Endothelial cell of umbilical vein (primary cell): Measurements from ENCODE around the gene CHI3L2. TPM values are rescaled to one million over a fixed set of nuclear protein-coding genes. Genes with fewer than 3 reads are reported as not detected.

ENCODE experiments used
- BruUV-seq: library from RNA; stranded (reverse); fragments of 400-500 nt; replicated peaks from 2 replicates; lab custom pipeline; 2021; lab: Mats Ljungman, UMichigan
- CTCF ChIA-PET: fragments of 300-600, 350-600 bp; sonication (Branson Sonifier 250); formaldehyde crosslinking; loops from one replicate; lab custom pipeline; 2021; ENCODE audit warnings: antibody characterized with exemption, inconsistent platforms; lab: Charles Lee
- POLR2A ChIA-PET: fragments of 300-600, 350-600 bp; sonication (Branson Sonifier 250); formaldehyde crosslinking; loops from one replicate; lab custom pipeline; 2021; ENCODE audit warnings: antibody characterized with exemption, inconsistent platforms; lab: Charles Lee
- DNase-seq: peaks from one replicate; pipeline ENCODE4 v3.0.0-alpha.2; 2011; ENCODE audit warnings: low read depth, low spot score
- FAIRE-seq: peaks from 2 replicates; lab custom pipeline; 2011; peaks lifted over from hg19 to GRCh38; lab: Jason Lieb, UNC
- H2AFZ ChIP-seq: 2 replicates; pipeline ENCODE4 v1.6.0; 2012; ENCODE audit warnings: low read depth, low read length, control low read depth, inconsistent platforms
- H3K27ac ChIP-seq: 2 replicates; pipeline ENCODE4 v1.5.1; 2011; ENCODE audit warnings: low read depth, mild to moderate bottlenecking, control low read depth, low read length, moderate library complexity; ENCODE audit not compliant: insufficient read depth
- H3K27me3 ChIP-seq, 2 experiments: 2 replicates each; pipeline versions ENCODE4 v1.6.0 to v1.6.1; 2011; ENCODE audit warnings: low read length in 2 of 2, mixed read lengths in 1 of 2; ENCODE audit not compliant: control insufficient read depth in 2 of 2, insufficient read depth in 2 of 2
- H3K36me3 ChIP-seq, 2 experiments: 2 replicates in 1 of 2; 3 replicates in 1 of 2; pipeline ENCODE4 v1.5.1; 2011; ENCODE audit warnings: low read length in 2 of 2, mild to moderate bottlenecking in 1 of 2, moderate library complexity in 1 of 2; ENCODE audit not compliant: control insufficient read depth in 2 of 2, insufficient read depth in 2 of 2; ENCODE audit errors: extremely low read depth in 1 of 2
- H3K4me1 ChIP-seq: 3 replicates; pipeline ENCODE4 v1.5.1; 2011; ENCODE audit warnings: mild to moderate bottlenecking, low read length; ENCODE audit not compliant: control insufficient read depth, insufficient read depth; ENCODE audit errors: extremely low read depth
- H3K4me2 ChIP-seq: 2 replicates; pipeline ENCODE4 v1.6.1; 2011; ENCODE audit warnings: low read length, control low read depth, mixed read lengths; ENCODE audit not compliant: insufficient read depth
- H3K4me3 ChIP-seq, 3 experiments: fragments of 200-600 bp in 1 of 3; sonication (generic), shearing (Covaris generic) in 1 of 3; replicated peaks in 1 of 3; 2 replicates each; pipeline ENCODE4 v1.5.1; 2011 to 2016; ENCODE audit warnings: control low read depth in 3 of 3, low read length in 3 of 3, mild to moderate bottlenecking in 2 of 3, inconsistent platforms in 1 of 3, low read depth in 1 of 3, moderate library complexity in 1 of 3; ENCODE audit not compliant: insufficient read depth in 1 of 3
- H3K79me2 ChIP-seq: 2 replicates; pipeline ENCODE4 v1.6.0; 2012; ENCODE audit warnings: low read length, inconsistent platforms; ENCODE audit not compliant: control insufficient read depth, insufficient read depth
- H3K9ac ChIP-seq: replicated peaks from 2 replicates; pipeline ENCODE3; 2011; ENCODE audit warnings: low read length, control low read depth; ENCODE audit not compliant: insufficient read depth; ENCODE audit errors: extremely low read depth
- H3K9me1 ChIP-seq: replicated peaks from 3 replicates; pipeline ENCODE4 v1.6.0; 2011; ENCODE audit warnings: mild to moderate bottlenecking, low read length; ENCODE audit not compliant: control insufficient read depth, insufficient read depth; ENCODE audit errors: extremely low read depth
- H3K9me3 ChIP-seq: replicated peaks from 2 replicates; pipeline ENCODE4 v1.5.1; 2012; ENCODE audit warnings: low read length, inconsistent platforms; ENCODE audit not compliant: control insufficient read depth, insufficient read depth
- H4K20me1 ChIP-seq: replicated peaks from 2 replicates; pipeline ENCODE3; 2011; ENCODE audit warnings: mild to moderate bottlenecking, low read length; ENCODE audit not compliant: control insufficient read depth, insufficient read depth; ENCODE audit errors: extremely low read depth
- CTCF ChIP-seq, 2 donors: IDR thresholded peaks; 1 replicate in 1 of 2; 2 replicates in 1 of 2; pipeline ENCODE4 v1.5.1; 2011; ENCODE audit warnings: low read length in 2 of 2, mild to moderate bottlenecking in 2 of 2, moderate library complexity in 2 of 2, control low read depth in 1 of 2, inconsistent platforms in 1 of 2, low read depth in 1 of 2; ENCODE audit not compliant: insufficient read depth in 1 of 2; ENCODE audit errors: extremely low read depth in 1 of 2
- EZH2 ChIP-seq: IDR thresholded peaks from 2 replicates; pipeline ENCODE4 v1.6.1; 2012; ENCODE audit warnings: borderline replicate concordance, low read depth, mild to moderate bottlenecking, moderate library complexity, low read length, inconsistent platforms; ENCODE audit not compliant: severe bottlenecking
- FOS ChIP-seq: IDR thresholded peaks from 2 replicates; pipeline ENCODE4 v1.6.1; 2011; ENCODE audit warnings: mild to moderate bottlenecking, low read length, moderate library complexity, borderline replicate concordance; ENCODE audit not compliant: insufficient read depth
- GATA2 ChIP-seq: IDR thresholded peaks from 2 replicates; pipeline ENCODE4 v1.7.0; 2011; ENCODE audit warnings: low read depth, mild to moderate bottlenecking, moderate library complexity, mixed read lengths, low read length; ENCODE audit not compliant: insufficient read length, insufficient read depth
- JUN ChIP-seq: IDR thresholded peaks from 2 replicates; pipeline ENCODE4 v1.6.1; 2011; ENCODE audit warnings: borderline replicate concordance, low read depth; ENCODE audit not compliant: insufficient read length, insufficient read depth
- MAX ChIP-seq: IDR thresholded peaks from 2 replicates; pipeline ENCODE4 v1.6.1; 2011; ENCODE audit not compliant: insufficient read depth, insufficient read length
- MYC ChIP-seq: IDR thresholded peaks from one replicate; pipeline ENCODE4 v1.6.1; 2011; ENCODE audit warnings: mild to moderate bottlenecking, low read depth, low read length
- POLR2A ChIP-seq: IDR thresholded peaks from 2 replicates; pipeline ENCODE4 v1.6.1; 2012; ENCODE audit warnings: low read depth, mild to moderate bottlenecking, control low read depth, low read length
- POLR2AphosphoS5 ChIP-seq: IDR thresholded peaks from 2 replicates; pipeline ENCODE4 v1.6.1; 2012; ENCODE audit warnings: low read depth, mild to moderate bottlenecking, control low read depth, low read length, moderate library complexity; ENCODE audit not compliant: insufficient read depth
- dilution Hi-C: fragments of 300-500 bp; cut with MboI; formaldehyde crosslinking; loops from one replicate; pipeline ENCODE4 v1.15.0; 2019; ENCODE audit warnings: low sequenced_read_pairs; ENCODE audit not compliant: extremely low pct_ligation_motif_present
- intact Hi-C: fragments of 100-400 bp; cut with micrococcal nuclease; formaldehyde crosslinking; loops from one replicate; pipeline ENCODE4 v1.10.0; 2022
- polyA plus RNA-seq, 4 experiments: library from polyadenylated mRNA; depleted of rRNA in 3 of 4; stranded (reverse) in 3 of 4; unstranded in 1 of 4; fragments of >200 nt; gene quantifications; 2 replicates each; pipeline versions ENCODE4 v1.2.1 to v1.2.3, GENCODE V29; 2011 to 2012; ENCODE audit warnings: missing spikeins in 1 of 4
- total RNA-seq: library from RNA; stranded (reverse); gene quantifications from 2 replicates; pipeline ENCODE4 v1.2.3, GENCODE V29; 2021

Gene CHI3L2
- total and polyA plus RNA-seq, 2 donors (not counting 3 experiments of a cell fraction or from before 2014, with no cell fraction given) = not detected

GRCh38 chr1:111225717-111226400 is 1.7 kb upstream of the CHI3L2 start:
- dilution Hi-C loops = no loop called here
- CTCF ChIA-PET = interaction anchor here (0.8 to 1.5 kb wide), 4 partner anchors 29 to 174 kb away, joined by 3 to 11 read pairs (median 4); no protein-coding TSS in a partner anchor

More at GRCh38 chr1:111225717-111226400, 1.7 kb upstream of the CHI3L2 start:
- H3K27me3 ChIP-seq = peaks cover 0 to 10% of the 10 kb centered on the region in 2 experiments
- H4K20me1 ChIP-seq = no peaks in the 10 kb centered on the region
- no peak overlapping the region for H3K9ac ChIP-seq
- no peaks in the 10 kb centered on the region for H3K9me3 ChIP-seq
- intact Hi-C loops = no loop called here
- BruUV-seq = no TSS peak
- POLR2A ChIA-PET = no interaction called here
- no peaks in the 10 kb centered on the region for H3K36me3 ChIP-seq
- no peaks in the 10 kb centered on the region for H3K9me1 ChIP-seq
- no peak for FAIRE-seq
- no peak for TF ChIP-seq CTCF (IDR thresholded peaks at IDR 0.05; ENCODE audit: extremely low read depth in 1 of 2, insufficient read depth in 1 of 2, low read depth in 1 of 2, low read length in 2 of 2)
- TF ChIP-seq FOS = no peak
- no peak for TF ChIP-seq EZH2
- no peak for TF ChIP-seq POLR2AphosphoS5
- no peak for TF ChIP-seq MYC
- no peak for TF ChIP-seq MAX
- TF ChIP-seq GATA2 = no peak
- no peak for TF ChIP-seq POLR2A
- TF ChIP-seq JUN = no peak
- no peak overlapping the region for H3K4me3 ChIP-seq
- H3K27ac ChIP-seq = no peak overlapping the region
- no peak overlapping the region for H2AFZ ChIP-seq
- no peaks in the 10 kb centered on the region for H3K79me2 ChIP-seq
- H3K4me1 ChIP-seq = no peaks in the 10 kb centered on the region
- H3K4me2 ChIP-seq = no peak overlapping the region
- DNase-seq = no peak
